Activated CD8-positive, alpha-beta memory T cell treated with anti-CD3 and anti-CD28 coated beads for 4 hours (primary cell): Measurements from ENCODE around the gene LRRC3.
A peak's percentile ranks its signal among the peaks of the same experiment; 100 is the strongest.
"Not testable (repeated sequence)": the region's sequence is repeated elsewhere in the genome, so short reads cannot be mapped to it uniquely, and the experiment has no call there.

Experiments used
- DNase-seq, 2 donors: peaks; one replicate each; pipeline ENCODE4 v3.0.0-alpha.2; 2020; ENCODE audit warnings: low read depth in 2 of 2

The LRRC3 gene

GRCh38 chr21:44497703-44498126, 42.4 kb downstream of the LRRC3 start:
- no peak for DNase-seq

DNA sequence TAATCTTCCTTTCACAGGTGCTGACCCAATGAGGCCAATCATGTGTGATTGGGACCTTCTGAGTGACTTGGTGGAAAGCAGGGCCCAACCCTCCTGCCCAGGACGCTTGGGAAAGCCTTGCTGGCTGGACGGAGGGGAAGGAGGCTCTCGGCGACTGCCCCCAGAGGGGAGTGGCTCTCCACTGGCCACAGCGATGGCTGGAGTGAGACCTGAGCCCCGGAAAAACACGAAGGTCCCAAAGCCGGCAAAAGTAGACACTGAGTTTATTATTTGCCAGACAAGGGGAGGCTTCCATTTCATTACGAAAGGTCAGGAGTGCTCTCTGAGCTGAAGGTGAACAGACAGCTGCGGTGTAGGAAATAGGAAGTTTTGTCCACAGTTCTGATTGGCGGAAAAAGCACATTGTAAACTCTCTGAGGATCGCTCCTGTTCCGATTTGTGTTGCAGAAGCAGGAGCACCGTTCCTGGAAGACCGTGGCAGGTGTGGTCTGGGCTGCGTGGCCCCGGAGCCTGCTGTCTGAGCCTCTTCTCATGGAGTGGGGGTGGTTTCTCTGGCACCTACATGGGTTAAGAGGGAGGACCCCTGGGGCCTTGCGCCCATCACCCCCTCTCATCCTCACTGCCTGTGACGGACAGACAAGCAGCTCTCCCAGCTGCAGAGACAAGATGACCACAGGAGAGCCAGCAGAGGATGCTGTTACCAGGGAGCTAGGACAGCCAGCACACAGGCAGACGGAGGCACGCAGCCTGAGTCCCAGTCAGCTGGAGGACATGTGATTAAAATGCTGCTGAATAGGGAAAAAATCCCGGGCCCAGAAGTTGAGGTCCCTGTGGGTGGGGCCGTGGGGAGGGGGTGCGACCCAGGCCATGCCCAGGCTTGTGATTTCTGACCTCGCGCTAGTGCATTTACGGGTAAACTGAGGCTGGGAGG, 43.2 kb downstream of the LRRC3 start:
- no peak for DNase-seq

DNA sequence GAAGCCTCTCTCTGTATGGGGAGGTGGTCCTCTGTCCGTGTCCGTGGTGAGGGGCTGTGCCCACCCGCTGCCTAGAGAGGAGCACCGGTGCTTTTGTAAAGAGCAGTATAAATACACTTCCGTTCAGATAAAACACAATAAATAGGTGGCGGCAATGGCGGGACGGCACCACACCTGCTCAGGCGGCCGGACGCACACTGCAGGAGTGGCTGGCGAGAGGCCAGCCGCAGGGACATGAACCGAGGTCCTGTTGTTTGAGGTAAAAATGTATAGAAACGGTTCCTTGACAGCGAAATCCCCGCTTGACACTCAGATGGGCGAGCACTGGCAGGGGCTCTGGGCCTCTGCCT, 43.9 kb downstream of the LRRC3 start:
- no peak for DNase-seq

DNA sequence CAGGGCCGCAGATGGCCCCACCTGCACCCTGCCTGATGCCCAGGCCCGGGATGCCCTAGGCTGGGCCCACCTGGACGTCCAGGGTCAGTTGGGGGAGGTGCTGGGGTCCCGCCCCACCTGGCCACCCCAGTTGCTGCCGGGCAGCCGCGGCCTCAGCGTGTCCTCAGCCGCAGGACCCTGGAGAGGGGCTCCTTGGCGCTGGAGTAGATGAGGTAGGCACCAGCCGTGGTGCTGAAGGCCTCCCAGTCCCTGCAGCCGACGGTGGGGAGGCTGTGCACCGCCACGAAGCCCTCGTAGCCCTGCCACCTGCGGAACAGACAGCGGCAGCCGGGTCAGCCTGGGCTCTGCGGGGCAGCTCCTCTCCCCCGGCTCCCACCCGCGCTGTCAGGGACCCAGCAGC, 44.3 kb downstream of the LRRC3 start:
- no peak for DNase-seq

GRCh38 chr21:44500111-44500510, 44.8 kb downstream of the LRRC3 start:
- DNase-seq: no peak

GRCh38 chr21:44502171-44502958, 47.1 kb downstream of the LRRC3 start:
- DNase-seq: no peak

DNA sequence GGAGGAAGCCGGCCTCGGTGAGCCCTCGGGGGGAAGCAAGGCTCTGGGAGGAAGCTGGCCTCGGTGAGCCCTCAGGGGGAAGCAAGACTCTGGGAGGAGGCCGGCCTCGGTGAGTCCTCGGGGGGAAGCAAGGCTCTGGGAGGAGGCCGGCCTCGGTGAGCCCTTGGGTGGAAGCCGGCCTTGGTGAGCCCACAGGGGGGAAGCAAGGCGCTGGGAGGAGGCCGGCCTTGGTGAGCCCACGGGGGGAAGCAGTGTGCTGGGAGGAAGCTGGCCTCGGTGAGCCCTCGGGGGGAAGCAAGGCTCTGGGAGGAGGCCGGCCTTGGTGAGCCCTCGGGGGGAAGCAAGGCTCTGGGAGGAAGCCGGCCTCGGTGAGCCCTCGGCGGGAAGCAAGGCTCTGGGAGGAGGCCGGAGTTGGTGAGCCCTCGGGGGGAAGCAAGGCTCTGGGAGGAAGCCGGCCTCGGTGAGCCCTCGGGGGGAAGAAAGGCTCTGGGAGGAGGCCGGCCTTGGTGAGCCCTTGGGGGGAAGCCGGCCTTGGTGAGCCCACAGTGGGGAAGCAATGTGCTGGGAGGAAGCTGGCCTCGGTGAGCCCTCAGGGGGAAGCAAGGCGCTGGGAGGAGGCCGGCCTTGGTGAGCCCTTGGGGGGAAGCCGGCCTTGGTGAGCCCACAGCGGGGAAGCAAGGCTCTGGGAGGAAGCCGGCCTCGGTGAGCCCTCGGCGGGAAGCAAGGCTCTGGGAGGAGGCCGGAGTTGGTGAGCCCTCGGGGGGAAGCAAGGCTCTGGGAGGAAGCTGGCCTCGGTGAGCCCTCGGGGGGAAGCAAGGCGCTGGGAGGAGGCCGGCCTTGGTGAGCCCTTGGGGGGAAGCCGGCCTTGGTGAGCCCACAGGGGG, 47.9 kb downstream of the LRRC3 start:
- DNase-seq: not testable (repeated sequence)

DNA sequence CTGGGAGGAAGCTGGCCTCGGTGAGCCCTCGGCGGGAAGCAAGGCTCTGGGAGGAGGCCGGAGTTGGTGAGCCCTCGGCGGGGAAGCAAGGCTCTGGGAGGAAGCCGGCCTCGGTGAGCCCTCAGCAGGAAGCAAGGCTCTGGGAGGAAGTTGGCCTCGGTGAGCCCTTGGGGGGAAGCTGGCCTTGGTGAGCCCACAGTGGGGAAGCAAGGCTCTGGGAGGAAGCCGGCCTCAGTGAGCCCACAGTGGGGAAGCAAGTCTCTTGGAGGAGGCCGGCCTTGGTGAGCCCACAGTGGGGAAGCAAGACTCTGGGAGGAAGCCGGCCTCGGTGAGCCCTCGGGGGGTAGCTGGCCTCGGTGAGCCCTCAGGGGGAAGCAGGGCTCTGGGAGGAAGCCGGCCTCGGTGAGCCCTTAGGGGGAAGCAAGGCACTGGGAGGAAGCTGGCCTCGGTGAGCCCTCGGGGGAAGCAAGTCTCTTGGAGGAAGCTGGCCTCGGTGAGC, 48.6 kb downstream of the LRRC3 start:
- DNase-seq: no peak

- no peak for DNase-seq
These were observed 50.5 kb downstream of the LRRC3 start for GRCh38 chr21:44505673-44506278.

DNA sequence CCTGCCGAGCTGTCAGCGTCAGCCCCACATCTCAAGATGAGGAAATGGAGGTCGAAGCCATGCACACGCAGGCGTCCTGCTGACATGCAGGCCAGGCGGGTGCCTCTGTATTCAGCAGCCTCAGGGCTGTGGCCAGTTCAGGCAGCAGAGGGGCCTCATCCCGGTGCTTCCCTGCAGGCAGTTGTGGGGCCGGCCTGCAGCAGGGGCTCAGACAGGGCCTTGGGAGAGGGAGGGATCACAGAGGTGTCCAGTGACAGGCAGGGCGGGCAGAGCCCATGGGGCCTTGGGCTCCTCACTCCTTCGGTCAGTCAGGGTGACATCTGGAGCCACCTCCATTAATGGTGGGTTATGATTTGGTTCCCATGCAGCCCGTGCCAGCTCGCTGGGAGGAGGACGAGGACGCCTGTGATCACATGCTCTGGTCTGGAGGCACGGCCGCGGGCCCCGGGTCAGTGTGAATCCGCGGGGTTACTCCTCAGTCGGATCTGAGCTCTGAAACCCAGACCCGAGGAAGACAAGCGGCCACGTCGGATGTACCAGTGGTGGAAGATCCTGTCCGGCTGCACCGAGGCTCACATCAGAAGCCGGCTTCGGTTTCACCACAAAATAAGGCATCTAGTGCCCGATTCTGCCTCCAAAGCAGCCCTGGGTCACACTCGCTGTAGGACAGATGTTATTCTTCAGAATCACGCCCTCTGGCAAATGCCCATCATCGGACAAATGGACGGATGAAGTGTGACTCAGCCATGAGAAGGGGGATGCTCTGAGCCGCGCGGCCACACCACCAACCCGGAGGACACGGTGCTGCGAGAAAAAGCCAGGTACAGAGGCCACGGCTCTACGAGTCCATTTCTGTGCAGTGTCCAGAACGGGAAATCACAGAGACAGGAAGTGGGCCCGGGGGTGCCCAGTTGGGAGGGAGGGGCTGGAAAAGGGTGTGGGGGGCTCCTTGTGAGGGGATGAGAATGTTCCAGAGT, 51.3 kb downstream of the LRRC3 start:
- DNase-seq: no peak

DNA sequence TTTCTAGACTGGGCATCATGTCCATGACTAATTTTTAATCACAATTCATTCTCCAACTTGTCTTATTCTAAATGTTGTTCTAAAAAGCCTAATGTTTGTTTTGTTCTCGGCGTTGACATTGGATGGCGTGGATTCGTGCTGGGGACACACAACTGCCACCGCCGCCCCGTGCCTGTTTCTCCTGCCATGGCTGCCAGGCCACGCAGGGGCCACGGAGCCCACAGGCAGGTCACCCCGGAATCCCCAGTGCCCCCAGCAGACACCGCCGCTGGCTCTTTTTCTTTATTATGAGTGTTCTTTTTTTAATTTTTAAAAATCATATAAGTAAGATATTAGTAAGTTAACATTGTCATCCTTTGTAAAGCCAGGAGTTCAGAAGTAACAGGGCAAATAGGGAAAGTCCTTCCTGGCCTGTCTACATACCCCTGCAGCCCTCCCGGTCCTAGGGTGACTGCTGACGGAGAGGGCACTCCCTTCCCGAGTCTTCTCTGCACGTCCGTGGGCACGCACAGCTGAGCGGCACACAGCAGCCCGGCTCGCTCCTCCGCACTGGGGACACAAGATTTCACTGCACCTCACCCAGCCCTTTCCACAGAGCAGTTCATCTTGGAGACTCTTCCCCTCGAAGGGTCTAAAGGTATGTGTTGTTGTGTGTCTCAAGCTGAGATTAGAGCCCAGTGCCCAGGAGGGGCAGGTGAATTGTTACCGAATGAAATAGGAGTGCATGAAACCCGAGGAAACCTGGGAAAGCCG, 52.5 kb downstream of the LRRC3 start:
- DNase-seq: no peak

DNA sequence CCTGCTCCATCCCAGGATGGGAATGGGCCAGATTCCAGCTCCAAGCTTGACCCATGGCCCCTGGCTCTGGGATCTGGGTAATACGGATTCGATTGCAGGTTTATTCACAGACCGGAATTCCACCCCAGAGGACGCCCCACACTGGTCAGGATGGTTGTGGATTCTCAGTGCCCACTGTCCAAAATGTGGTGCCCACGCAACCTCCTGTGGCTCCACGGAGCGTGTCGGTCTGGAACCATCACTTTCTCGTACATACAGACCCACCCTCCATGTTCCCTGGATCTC, 53.1 kb downstream of the LRRC3 start:
- DNase-seq: no peak

GRCh38 chr21:44508711-44509445, 53.6 kb downstream of the LRRC3 start:
- DNase-seq: no peak

- no peak for DNase-seq
These were observed 54.2 kb downstream of the LRRC3 start for GRCh38 chr21:44509539-44509938.

- DNase-seq: no peak
These were observed 54.8 kb downstream of the LRRC3 start for GRCh38 chr21:44510109-44510507.

DNA sequence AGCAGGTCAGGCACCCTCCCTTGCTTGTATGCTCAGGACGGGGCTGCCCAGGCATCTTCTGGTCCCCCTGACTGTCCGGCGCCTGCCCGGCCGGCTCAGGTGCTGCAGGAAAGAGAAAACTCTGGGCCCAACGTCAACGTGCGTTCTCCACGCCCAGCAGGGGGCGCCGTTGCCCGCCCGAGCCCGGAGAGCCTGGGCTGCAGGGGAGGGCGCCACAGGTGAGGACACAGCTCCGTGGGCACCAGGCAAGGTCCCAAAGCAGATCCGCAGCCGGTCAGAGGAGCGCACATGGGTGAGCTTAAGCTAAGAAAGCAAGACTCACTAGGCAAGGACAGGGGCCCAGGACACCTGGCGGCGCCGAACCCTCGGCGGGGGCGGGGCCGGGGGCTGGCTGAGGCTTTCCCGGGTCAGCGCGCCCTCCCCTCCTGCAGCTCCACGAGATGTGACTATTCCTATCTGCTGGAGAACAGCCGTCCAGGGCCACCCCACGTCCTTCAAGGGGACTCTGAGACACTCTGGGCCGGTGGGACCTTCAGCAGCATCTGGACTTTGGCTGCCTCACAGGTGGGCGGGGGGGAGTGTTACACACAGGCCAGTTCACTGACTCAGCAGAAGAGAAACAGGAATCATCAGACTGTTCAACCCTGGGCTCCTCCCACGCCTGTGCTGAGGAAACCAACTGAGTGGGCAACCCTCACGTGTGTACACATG, 55.4 kb downstream of the LRRC3 start:
- peak; percentile 54 for DNase-seq

- no peak for DNase-seq
These were observed 56.1 kb downstream of the LRRC3 start for GRCh38 chr21:44511219-44511937.
